ENCODE data around the gene SNORC.

DNA sequence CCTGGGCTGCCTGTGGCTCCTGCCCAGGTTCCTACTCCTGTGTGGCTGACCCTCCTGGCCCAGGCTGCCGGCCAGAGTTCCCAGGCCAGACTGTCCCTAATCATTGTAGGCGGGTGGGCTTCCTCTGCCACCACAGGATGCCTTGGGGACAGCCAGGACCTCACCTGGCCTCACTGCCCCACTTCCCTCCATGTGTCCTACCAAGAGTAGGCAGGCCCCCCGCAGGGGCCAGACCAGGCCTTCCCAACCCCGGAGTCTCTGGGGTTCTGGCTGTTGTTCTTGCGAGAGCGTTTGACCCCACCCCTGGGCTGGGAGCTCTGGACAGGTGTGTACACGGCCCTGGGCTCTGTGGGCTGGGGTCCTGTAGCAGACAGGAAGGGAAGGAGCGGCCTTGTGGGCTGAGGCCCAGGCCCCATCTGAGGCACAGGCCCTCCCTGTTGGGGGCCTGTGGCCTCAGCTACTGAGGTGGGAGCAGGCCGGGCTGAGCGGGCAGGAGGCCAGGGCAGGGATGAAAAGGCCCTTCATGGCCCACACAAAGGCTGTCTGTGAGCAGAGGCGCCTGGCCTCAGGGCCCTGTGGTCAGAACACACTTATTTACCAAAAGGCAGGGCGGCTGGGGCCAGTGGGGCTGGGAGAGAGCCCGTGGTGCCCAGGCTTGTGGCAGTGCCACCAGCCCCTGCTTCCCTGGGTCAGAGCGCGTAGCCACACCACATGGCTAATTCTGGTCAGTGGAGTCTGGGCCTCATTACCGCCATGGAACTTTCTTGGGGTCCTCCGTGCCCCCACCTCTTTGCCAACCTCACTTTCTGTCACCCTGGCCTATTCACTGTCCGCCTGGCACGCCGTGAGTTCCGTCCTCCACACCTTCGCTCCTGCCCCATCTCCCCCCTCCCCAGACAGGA, 2.0 kb downstream of the SNORC start:
- TF ChIP-seq, protein P1, sequence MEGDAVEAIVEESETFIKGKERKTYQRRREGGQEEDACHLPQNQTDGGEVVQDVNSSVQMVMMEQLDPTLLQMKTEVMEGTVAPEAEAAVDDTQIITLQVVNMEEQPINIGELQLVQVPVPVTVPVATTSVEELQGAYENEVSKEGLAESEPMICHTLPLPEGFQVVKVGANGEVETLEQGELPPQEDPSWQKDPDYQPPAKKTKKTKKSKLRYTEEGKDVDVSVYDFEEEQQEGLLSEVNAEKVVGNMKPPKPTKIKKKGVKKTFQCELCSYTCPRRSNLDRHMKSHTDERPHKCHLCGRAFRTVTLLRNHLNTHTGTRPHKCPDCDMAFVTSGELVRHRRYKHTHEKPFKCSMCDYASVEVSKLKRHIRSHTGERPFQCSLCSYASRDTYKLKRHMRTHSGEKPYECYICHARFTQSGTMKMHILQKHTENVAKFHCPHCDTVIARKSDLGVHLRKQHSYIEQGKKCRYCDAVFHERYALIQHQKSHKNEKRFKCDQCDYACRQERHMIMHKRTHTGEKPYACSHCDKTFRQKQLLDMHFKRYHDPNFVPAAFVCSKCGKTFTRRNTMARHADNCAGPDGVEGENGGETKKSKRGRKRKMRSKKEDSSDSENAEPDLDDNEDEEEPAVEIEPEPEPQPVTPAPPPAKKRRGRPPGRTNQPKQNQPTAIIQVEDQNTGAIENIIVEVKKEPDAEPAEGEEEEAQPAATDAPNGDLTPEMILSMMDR (IDR thresholded peaks at IDR 0.05) = no peak
- TF ChIP-seq POLR2A (IDR thresholded peaks at IDR 0.05) = no peak
- no peak for TF ChIP-seq POLR2AphosphoS5 (IDR thresholded peaks at IDR 0.05)
- no peak for TF ChIP-seq EP300 (IDR thresholded peaks at IDR 0.05)
